ENCODE measurements around the gene TBXAS1.

Gene TBXAS1

GRCh38 chr7:139875821-139876241 is 46.8 kb downstream of the TBXAS1 start:
- TF ChIP-seq CTCF (IDR thresholded peaks at IDR 0.05; ENCODE audit: low read depth, low read length), result no peak
- DNase-seq (ENCODE audit: extremely low read depth, low read depth), result no peak

GRCh38 chr7:139876622-139877283 is 47.7 kb downstream of the TBXAS1 start:
- no peak for DNase-seq (ENCODE audit: extremely low read depth, low read depth)
- no peak for TF ChIP-seq CTCF (IDR thresholded peaks at IDR 0.05; ENCODE audit: low read depth, low read length)

- DNase-seq (ENCODE audit: extremely low read depth, low read depth), result no peak
- TF ChIP-seq CTCF (IDR thresholded peaks at IDR 0.05; ENCODE audit: low read depth, low read length), result no peak
Observed at GRCh38 chr7:139883814-139884213, 54.8 kb downstream of the TBXAS1 start.

- no peak for TF ChIP-seq CTCF (IDR thresholded peaks at IDR 0.05; ENCODE audit: low read depth, low read length)
- no peak for DNase-seq (ENCODE audit: extremely low read depth, low read depth)
Observed at GRCh38 chr7:139884441-139884840, 55.4 kb downstream of the TBXAS1 start.

- no peak for DNase-seq (ENCODE audit: extremely low read depth, low read depth)
Observed at GRCh38 chr7:139885511-139885910, 56.4 kb downstream of the TBXAS1 start.

GRCh38 chr7:139886206-139886605 is 57.1 kb downstream of the TBXAS1 start:
- DNase-seq (ENCODE audit: extremely low read depth, low read depth), result no peak

More at GRCh38 chr7:139885511-139885910, 56.4 kb downstream of the TBXAS1 start:
- no peak for TF ChIP-seq CTCF (IDR thresholded peaks at IDR 0.05; ENCODE audit: low read depth, low read length)

GRCh38 chr7:139886899-139887298 is 57.8 kb downstream of the TBXAS1 start:
- DNase-seq (ENCODE audit: extremely low read depth, low read depth), result no peak
- TF ChIP-seq CTCF (IDR thresholded peaks at IDR 0.05; ENCODE audit: low read depth, low read length), result no peak

More at GRCh38 chr7:139886206-139886605, 57.1 kb downstream of the TBXAS1 start:
- no peak for TF ChIP-seq CTCF (IDR thresholded peaks at IDR 0.05; ENCODE audit: low read depth, low read length)
